ENCODE results near the gene MTIF3.

MTIF3 gene

GRCh38 chr13:27423333-27423732, 27.0 kb downstream of the MTIF3 start:
- DNase-seq (ENCODE audit: low spot score), result no peak
- TF ChIP-seq CTCF (IDR thresholded peaks at IDR 0.05; ENCODE audit: borderline replicate concordance, control extremely low read depth, extremely low read depth, insufficient read depth, missing control alignments), result no peak
- in situ Hi-C loops (cut with MboI; ENCODE audit: low sequenced_read_pairs, unreplicated experiment), result no loop called here

- TF ChIP-seq CTCF (IDR thresholded peaks at IDR 0.05; ENCODE audit: borderline replicate concordance, control extremely low read depth, extremely low read depth, insufficient read depth, missing control alignments), result no peak
- in situ Hi-C loops (cut with MboI; ENCODE audit: low sequenced_read_pairs, unreplicated experiment), result no loop called here
- DNase-seq (ENCODE audit: low spot score), result no peak
These were observed 29.1 kb downstream of the MTIF3 start for GRCh38 chr13:27421101-27421871.

GRCh38 chr13:27419328-27419727, 31.0 kb downstream of the MTIF3 start:
- no peak for DNase-seq (ENCODE audit: low spot score)
- TF ChIP-seq CTCF (IDR thresholded peaks at IDR 0.05; ENCODE audit: borderline replicate concordance, control extremely low read depth, extremely low read depth, insufficient read depth, missing control alignments), result no peak
- in situ Hi-C loops (cut with MboI; ENCODE audit: low sequenced_read_pairs, unreplicated experiment), result no loop called here

GRCh38 chr13:27415116-27415515, 35.2 kb downstream of the MTIF3 start:
- in situ Hi-C loops (cut with MboI; ENCODE audit: low sequenced_read_pairs, unreplicated experiment), result no loop called here
- no peak for TF ChIP-seq CTCF (IDR thresholded peaks at IDR 0.05; ENCODE audit: borderline replicate concordance, control extremely low read depth, extremely low read depth, insufficient read depth, missing control alignments)
- DNase-seq (ENCODE audit: low spot score), result no peak

- DNase-seq (ENCODE audit: low spot score), result no peak
- in situ Hi-C loops (cut with MboI; ENCODE audit: low sequenced_read_pairs, unreplicated experiment), result no loop called here
- no peak for TF ChIP-seq CTCF (IDR thresholded peaks at IDR 0.05; ENCODE audit: borderline replicate concordance, control extremely low read depth, extremely low read depth, insufficient read depth, missing control alignments)
These were observed 39.0 kb downstream of the MTIF3 start for GRCh38 chr13:27411341-27411740.

GRCh38 chr13:27409013-27409412, 41.4 kb downstream of the MTIF3 start:
- TF ChIP-seq CTCF (IDR thresholded peaks at IDR 0.05; ENCODE audit: borderline replicate concordance, control extremely low read depth, extremely low read depth, insufficient read depth, missing control alignments), result no peak
- in situ Hi-C loops (cut with MboI; ENCODE audit: low sequenced_read_pairs, unreplicated experiment), result no loop called here
- DNase-seq (ENCODE audit: low spot score), result no peak

Measured in GM13976 (cell line).